ENCODE data around the gene CSNK1E. TPM values are rescaled to one million over a fixed set of nuclear protein-coding genes. Genes with fewer than 3 reads are reported as not detected.
A peak's percentile ranks its signal among the peaks of the same experiment; 100 is the strongest.

The CSNK1E gene
- total RNA-seq, 2 donors from 2014 or later = 98.1 to 140 TPM

DNA sequence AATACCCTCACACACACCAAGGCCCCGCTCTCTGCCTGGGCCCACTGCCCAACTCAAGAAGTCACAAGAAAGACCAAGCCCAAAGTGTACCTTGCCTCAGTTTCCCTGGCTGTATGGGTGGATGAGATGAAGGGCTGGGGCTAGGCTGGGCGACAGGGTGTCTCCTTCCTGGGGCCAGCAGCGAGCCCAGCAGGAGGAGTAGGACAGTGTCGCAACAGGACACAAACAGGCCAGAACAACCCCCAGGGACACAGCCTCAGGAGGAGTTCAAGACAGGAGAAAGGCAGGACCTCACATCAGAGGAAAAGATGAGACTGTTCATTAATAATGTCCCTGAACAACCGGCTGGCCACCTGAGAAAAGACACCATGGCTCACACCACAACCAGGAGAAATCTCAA is 13.3 kb downstream of the CSNK1E start:
- DNase-seq (ENCODE audit: low spot score) (no peak), ATAC-seq (ENCODE audit: insufficient number of reproducible peaks, low FRiP score, low read depth) (no peak)
- H3K4me3 ChIP-seq = no peak overlapping the region
- peak overlapping the region; percentile 66 to 67 for H3K27ac ChIP-seq
- H3K4me1 ChIP-seq (ENCODE audit: control insufficient read depth in 1 of 2, low read depth in 2 of 2) = peaks cover 21 to 56% of the 10 kb centered on the region in 2 donors
- H3K27me3 ChIP-seq (replicated peaks; ENCODE audit: insufficient read depth) = no peaks in the 10 kb centered on the region
- no peaks in the 10 kb centered on the region for H3K9me3 ChIP-seq
- no peak for TF ChIP-seq CTCF (IDR thresholded peaks at IDR 0.05)
- peaks cover 39% of the 10 kb centered on the region for H3K36me3 ChIP-seq

GRCh38 chr22:38302906-38303305 is 14.3 kb downstream of the CSNK1E start:
- Histone ChIP-seq H3K27ac (peak overlapping the region in 1 of 2 donors; percentile 67), H3K9me3 (no peaks in the 10 kb centered on the region), H3K27me3 (replicated peaks; ENCODE audit: insufficient read depth) (no peaks in the 10 kb centered on the region), H3K36me3 (peaks cover 48% of the 10 kb centered on the region), H3K4me1 (ENCODE audit: control insufficient read depth in 1 of 2, low read depth in 2 of 2) (peaks cover 20 to 46% of the 10 kb centered on the region in 2 donors), H3K4me3 (no peak overlapping the region)
- no peak for TF ChIP-seq CTCF (IDR thresholded peaks at IDR 0.05)
- DNase-seq (ENCODE audit: low spot score) (no peak), ATAC-seq (ENCODE audit: insufficient number of reproducible peaks, low FRiP score, low read depth) (no peak)

DNA sequence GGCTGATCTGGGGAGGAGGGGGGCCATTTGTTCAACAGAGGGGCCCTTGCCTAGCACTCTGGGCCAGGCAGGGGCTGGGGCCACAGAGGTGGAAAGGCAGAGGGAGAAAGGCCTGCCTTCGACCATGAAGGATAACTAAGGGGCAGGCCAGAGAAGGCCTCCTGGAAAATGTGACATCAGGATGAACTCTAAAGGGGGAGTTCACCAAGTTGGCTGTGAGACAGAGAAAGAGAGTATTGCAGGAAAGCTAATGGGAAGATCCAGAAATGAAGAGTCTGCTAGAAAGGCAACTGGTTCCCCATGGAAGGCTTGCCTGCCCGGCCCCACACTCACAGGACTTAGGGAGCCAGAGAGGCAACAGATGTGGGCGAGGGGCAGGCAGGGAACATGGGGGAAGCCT is 16.3 kb downstream of the CSNK1E start:
- H3K27ac ChIP-seq = no peak overlapping the region

DNA sequence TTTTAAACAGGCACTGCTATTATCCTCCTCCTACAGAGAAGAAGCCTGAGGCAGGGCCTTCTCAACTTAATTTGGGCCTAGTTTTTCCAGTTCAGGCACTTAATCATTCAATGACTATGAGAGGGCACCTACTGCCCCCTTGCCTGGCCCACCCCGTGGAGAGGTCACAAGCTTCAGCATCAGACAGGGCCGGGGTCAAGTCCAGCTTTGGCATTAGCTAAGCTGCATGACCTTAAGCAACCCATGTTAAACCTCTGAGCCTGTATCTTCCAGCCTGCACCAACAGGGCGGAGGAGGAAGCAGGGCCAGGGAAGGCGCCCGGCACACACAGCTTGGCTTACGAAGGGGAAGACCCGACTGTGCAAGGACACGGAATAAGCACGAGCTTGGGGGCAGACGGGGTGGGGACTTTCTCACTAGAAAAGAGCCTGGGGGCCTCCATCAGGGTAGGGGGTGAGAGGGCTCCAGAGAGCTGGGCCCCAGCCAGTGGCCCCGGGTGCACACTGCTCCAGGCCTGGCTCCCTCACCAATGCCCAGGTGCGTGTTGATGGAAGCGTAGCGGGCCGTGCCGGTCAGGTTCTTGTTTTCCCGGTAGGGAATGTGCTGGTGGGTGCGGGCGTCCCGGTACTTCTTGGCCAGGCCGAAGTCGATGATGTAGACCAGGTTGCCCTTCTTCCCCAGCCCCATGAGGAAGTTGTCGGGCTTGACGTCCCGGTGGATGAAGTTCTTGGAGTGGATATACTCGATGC is 16.9 kb downstream of the CSNK1E start:
- Histone ChIP-seq H3K27ac (no peak overlapping the region), H3K27me3 (replicated peaks; ENCODE audit: insufficient read depth) (no peaks in the 10 kb centered on the region), H3K4me3 (no peak overlapping the region), H3K36me3 (peaks cover 71% of the 10 kb centered on the region), H3K4me1 (ENCODE audit: control insufficient read depth in 1 of 2, low read depth in 2 of 2) (peaks cover 16 to 39% of the 10 kb centered on the region in 2 donors), H3K9me3 (no peaks in the 10 kb centered on the region)
- TF ChIP-seq CTCF (IDR thresholded peaks at IDR 0.05) = no peak
- no peak for DNase-seq (ENCODE audit: low spot score)
- no peak for ATAC-seq (ENCODE audit: insufficient number of reproducible peaks, low FRiP score, low read depth)

More for the DNA sequence above, 16.3 kb downstream of the CSNK1E start:
- Histone ChIP-seq H3K36me3 (peaks cover 66% of the 10 kb centered on the region), H3K4me1 (ENCODE audit: control insufficient read depth in 1 of 2, low read depth in 2 of 2) (peaks cover 20 to 45% of the 10 kb centered on the region in 2 donors), H3K9me3 (no peaks in the 10 kb centered on the region), H3K27me3 (replicated peaks; ENCODE audit: insufficient read depth) (no peaks in the 10 kb centered on the region), H3K4me3 (no peak overlapping the region)
- TF ChIP-seq CTCF (IDR thresholded peaks at IDR 0.05) = no peak
- no peak for ATAC-seq (ENCODE audit: insufficient number of reproducible peaks, low FRiP score, low read depth)
- no peak for DNase-seq (ENCODE audit: low spot score)

DNA sequence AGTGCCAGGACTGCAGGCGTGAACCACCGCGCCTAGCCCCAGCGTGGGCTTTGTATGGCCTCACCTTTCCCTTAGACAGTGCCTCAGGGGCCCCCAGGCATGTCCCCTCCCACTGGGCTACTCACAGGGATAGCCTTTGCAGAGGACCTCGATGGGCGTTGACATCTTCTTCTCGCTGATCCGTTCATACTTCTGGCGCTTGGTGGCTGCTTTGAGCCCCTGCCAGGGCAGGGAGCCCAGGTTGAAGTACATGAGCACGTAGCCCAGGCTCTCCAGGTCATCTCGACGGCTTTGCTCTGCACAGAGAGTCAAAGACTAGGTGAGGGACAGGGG is 17.5 kb downstream of the CSNK1E start:
- H3K36me3 ChIP-seq = peaks cover 76% of the 10 kb centered on the region
- H3K9me3 ChIP-seq = no peaks in the 10 kb centered on the region
- H3K27me3 ChIP-seq (replicated peaks; ENCODE audit: insufficient read depth) = no peaks in the 10 kb centered on the region
- H3K4me3 ChIP-seq = no peak overlapping the region
- DNase-seq (ENCODE audit: low spot score) (no peak), ATAC-seq (ENCODE audit: insufficient number of reproducible peaks, low FRiP score, low read depth) (no peak)
- TF ChIP-seq CTCF (IDR thresholded peaks at IDR 0.05) = no peak
- peaks cover 12 to 33% of the 10 kb centered on the region in 2 donors for H3K4me1 ChIP-seq (ENCODE audit: control insufficient read depth in 1 of 2, low read depth in 2 of 2)
- H3K27ac ChIP-seq = no peak overlapping the region

Measured in thoracic aorta (tissue), 2 donors.